Measurements from ENCODE around the gene BAX. TPM values are rescaled to one million over a fixed set of nuclear protein-coding genes. Genes with fewer than 3 reads are reported as not detected.

Gene BAX
- total RNA-seq, 1 donor from 2014 or later, result 25.6 TPM

- intact Hi-C loops (cut with DNase I), result no loop called here
- no peak for DNase-seq (ENCODE audit: low spot score)
These were observed 15.6 kb downstream of the BAX start for GRCh38 chr19:48970139-48970766.

DNA sequence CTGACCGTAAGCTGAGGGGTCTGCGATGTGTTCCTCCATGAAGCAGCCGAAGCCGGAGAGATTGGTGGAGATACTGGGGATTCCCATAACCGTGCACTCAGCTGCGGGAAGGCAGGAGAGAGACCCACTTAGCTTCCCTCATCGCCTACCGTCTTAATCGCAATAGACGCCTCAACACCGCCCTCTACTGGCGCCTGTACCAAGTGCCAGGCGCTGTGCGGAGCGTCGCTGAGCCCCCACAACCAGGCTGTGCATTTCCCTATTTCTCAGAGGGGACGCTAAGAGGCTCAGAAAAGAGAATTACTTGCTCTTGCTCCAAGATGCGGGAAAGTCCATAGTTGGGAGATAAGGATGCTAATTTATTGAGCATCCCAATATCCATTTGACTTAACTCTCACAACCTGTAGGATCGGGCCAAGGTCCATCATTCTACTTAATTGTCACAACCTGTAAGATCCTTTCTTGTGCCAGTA lies 16.3 kb downstream of the BAX start:
- intact Hi-C loops (cut with DNase I), result no loop called here
- DNase-seq (ENCODE audit: low spot score), result peak; percentile 89

DNA sequence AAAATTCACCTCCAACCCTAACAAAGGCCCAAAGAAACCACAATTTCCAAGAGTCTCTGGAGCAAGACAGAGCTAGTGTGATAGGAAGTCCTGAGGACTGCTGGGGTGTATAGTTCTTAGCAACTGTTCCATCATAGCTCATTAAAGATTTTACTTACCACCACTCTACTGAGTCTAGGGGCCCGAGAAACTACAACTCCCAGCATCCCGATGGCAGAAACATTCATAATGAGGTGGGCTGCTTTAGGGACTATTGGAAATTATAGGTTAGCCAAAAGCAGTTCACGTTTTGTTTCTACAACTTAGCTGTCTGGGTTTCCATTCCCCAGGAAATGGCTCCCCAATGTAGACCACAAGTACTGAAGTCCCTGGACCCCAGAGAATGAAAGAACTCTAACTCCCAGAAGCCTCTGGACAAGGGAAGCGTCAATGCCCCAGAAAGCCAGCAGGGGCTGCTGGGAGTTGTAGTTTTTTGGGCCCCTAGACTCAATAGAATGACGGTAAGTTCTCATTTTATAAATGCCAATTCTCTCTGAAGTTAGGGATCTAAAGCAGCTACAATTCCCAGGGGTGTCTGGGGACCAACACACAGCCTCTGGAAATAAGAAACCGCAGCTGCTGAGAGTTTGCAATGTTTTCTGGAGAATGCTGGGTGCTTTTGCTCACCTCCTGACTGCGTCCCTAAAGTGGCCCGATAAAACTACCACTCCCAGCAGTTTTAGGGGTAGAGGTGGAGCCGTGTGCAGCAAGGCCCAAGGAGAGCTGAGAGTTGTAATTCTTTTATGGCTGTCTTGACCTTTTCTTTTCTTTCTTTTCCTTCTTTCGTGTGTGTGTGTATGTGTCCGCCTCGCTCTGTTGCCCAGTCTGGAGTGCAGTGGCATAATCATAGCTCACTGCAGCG lies 21.5 kb downstream of the BAX start:
- DNase-seq (ENCODE audit: low spot score), result no peak
- intact Hi-C loops (cut with DNase I), result no loop called here

DNA sequence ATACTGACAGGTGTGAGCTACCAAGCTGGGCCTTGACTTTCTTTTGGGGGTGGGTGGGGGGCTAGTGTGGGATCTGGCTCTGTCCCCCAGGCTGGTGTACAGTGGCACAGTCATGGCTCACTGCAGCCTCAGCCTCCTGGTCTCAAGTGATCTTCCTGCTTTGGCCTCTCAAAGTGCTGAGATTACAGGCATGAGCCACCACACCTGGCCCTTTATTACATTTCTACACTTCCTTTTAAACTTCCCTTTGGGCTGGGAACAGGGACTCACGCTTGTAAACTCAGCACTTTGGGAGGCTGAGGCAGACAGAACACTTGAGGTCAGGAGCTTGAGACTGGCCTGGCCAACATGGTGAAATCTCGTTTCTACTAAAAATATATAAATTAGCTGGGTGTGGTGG lies 22.4 kb downstream of the BAX start:
- intact Hi-C loops (cut with DNase I), result no loop called here
- no peak for DNase-seq (ENCODE audit: low spot score)

GRCh38 chr19:48982280-48982679 lies 27.6 kb downstream of the BAX start:
- intact Hi-C loops (cut with DNase I), result no loop called here
- no peak for DNase-seq (ENCODE audit: low spot score)

DNA sequence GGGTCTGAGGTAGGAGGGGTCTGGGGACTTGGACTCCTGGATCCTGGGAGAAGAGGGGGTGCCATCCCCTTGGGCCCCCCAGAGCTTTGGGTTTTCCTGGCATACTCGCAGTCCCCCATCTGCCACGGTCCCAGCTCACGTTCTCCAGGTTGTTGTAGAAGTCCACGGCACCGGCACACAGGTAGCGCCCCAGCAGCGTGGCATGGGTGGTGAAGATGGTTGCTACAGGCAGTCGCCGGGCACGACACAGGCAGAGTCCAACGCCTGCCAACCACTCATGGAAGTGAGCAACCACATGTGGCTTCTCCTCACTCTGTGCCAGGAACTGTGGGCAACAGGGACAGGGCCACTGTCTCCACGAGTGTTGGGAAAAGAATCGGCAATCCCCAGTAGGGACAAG lies 31.0 kb downstream of the BAX start:
- DNase-seq (ENCODE audit: low spot score), result no peak
- intact Hi-C loops (cut with DNase I), result no loop called here

DNA sequence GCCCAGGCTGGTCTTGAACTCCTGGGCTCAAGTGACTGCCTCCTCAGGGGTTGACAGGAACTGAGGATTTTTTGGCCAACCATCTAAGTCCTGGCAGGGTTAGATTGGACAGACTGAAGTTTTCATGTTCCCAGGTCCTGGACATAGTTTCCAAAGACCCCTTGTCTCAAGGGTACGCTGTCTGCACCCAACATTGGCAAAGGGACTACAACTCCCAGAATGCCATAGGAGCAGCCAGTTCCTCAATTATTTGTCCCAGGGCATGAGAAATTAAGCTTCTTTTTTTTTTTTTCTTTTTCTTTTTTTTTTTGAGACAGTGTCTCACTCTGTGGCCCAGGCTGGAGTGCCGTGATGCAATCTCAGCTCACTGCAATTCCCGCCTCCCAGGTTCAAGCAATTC lies 31.5 kb downstream of the BAX start:
- no peak for DNase-seq (ENCODE audit: low spot score)
- intact Hi-C loops (cut with DNase I), result no loop called here

GRCh38 chr19:48987323-48987722 lies 32.6 kb downstream of the BAX start:
- intact Hi-C loops (cut with DNase I), result no loop called here
- DNase-seq (ENCODE audit: low spot score), result no peak

DNA sequence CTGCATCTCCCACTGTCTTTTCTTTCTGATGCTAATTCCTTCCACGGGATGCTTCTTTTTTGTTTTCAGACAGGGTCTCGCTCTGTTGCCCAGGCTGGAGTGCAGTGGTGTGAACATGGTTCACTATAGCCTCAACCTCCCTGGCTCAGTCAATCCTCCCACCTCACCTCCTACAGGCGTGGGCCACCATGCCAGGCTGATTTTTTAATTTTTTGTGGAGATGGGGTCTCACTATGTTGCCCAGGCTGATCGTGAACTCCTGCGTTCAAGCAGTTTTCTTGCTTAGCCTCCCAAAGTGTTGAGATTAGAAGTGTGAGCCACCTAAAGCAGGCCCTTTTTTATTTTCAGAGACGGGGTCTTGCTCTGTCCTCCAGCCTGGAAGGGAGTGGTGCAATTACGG lies 33.6 kb downstream of the BAX start:
- no peak for DNase-seq (ENCODE audit: low spot score)
- intact Hi-C loops (cut with DNase I), result no loop called here

GRCh38 chr19:48988860-48989259 lies 34.2 kb downstream of the BAX start:
- intact Hi-C loops (cut with DNase I), result no loop called here
- DNase-seq (ENCODE audit: low spot score), result no peak

- intact Hi-C loops (cut with DNase I), result loop anchor here (5.0 to 10.0 kb wide), 2 partner anchors 158 to 215 kb away; no protein-coding TSS in a partner anchor
- DNase-seq (ENCODE audit: low spot score), result no peak
These were observed 35.1 kb downstream of the BAX start for GRCh38 chr19:48989701-48990291.

DNA sequence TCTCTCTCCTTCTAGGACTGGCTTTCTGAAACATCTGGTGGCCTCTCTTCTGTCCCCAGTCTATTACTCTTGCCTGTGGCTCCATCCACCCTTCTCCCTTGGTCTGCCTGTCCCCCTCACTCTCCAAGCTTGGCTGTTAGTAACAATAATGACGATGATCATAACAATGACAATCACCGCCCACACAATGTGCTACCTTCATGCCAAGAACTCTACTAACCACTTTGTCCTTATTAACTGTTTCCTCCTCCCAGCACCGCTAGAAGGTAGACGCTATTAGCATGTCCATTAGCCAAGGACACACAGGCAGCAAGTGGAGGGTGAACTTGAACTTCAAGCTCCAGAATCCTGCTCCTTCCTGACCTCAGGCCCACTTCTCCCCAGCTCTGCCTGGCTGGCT lies 35.7 kb downstream of the BAX start:
- intact Hi-C loops (cut with DNase I), result loop anchor here (5.0 to 10.0 kb wide), 2 partner anchors 157 to 214 kb away; no protein-coding TSS in a partner anchor

GRCh38 chr19:48991011-48991609 lies 36.4 kb downstream of the BAX start:
- DNase-seq (ENCODE audit: low spot score), result no peak
- intact Hi-C loops (cut with DNase I), result loop anchor here (5.0 to 10.0 kb wide), 2 partner anchors 156 to 214 kb away; no protein-coding TSS in a partner anchor

More for the DNA sequence above, 35.7 kb downstream of the BAX start:
- no peak for DNase-seq (ENCODE audit: low spot score)

DNA sequence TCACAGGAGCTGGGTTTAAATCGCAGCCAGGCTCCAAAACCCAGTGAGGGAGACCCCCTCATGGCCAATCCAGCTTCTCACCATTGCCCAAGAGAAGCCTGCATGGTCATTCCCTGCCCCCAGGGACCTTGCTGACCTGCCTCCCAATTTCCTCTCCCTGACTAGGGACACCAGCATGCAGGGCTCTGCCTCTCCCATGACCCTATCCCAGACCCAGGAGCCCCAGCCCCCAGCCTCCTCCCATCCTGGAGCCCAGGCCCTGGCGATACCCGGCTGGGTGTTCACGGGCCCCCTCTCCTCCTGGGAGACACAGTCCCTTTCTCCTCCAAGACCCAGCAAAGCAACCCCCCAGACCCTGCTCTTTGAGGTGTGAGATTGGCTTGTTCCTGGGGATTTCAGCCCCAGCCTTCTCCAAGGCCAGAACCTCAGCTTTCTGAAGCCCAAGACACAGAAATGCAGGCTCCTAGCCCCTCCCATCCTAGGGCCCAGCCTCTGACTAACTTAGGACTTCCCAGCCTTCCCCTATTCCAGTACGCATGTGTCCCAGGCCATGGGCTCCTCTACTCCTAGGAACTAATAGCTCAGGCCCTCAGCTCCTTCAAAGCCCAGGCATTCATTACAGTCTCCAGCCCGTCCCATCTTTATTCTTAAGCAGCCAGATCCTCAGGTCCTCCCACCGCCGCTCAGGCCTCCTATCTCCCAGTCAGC lies 37.4 kb downstream of the BAX start:
- peak; percentile 85 for DNase-seq (ENCODE audit: low spot score)
- intact Hi-C loops (cut with DNase I), result loop anchor here (5.0 to 10.0 kb wide), 2 partner anchors 155 to 213 kb away; no protein-coding TSS in a partner anchor

DNA sequence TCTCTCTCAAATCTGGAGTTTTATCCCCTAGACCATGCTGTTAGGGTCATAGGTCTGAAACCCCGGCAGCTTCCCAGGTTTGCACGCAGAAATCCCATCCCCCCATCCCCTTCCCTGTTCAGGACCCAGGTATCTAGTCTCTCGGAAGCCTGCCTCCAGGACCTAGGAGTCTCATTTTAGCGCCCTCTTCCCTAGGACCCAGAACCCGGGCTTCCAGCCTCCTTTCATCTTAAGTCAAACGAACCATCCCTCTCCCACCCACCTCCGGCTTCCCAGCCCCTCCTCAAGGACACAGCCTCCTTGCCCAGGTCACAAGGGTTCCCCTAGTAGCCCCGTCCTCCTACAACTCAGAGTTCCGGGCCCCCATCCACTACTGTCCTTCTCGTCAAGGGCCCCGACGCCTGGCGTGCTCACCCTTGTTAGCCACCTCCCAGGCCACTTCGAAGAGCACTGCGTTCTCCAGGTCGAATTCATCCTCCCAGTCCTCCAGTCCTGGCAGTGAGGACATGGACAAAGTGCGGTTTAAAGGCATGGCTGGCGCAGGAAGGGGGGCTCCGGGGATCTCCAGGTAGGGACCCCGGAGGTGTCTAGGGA lies 38.0 kb downstream of the BAX start:
- no peak for DNase-seq (ENCODE audit: low spot score)
- intact Hi-C loops (cut with DNase I), result loop anchor here (5.0 to 10.0 kb wide), 2 partner anchors 155 to 212 kb away; no protein-coding TSS in a partner anchor

DNA sequence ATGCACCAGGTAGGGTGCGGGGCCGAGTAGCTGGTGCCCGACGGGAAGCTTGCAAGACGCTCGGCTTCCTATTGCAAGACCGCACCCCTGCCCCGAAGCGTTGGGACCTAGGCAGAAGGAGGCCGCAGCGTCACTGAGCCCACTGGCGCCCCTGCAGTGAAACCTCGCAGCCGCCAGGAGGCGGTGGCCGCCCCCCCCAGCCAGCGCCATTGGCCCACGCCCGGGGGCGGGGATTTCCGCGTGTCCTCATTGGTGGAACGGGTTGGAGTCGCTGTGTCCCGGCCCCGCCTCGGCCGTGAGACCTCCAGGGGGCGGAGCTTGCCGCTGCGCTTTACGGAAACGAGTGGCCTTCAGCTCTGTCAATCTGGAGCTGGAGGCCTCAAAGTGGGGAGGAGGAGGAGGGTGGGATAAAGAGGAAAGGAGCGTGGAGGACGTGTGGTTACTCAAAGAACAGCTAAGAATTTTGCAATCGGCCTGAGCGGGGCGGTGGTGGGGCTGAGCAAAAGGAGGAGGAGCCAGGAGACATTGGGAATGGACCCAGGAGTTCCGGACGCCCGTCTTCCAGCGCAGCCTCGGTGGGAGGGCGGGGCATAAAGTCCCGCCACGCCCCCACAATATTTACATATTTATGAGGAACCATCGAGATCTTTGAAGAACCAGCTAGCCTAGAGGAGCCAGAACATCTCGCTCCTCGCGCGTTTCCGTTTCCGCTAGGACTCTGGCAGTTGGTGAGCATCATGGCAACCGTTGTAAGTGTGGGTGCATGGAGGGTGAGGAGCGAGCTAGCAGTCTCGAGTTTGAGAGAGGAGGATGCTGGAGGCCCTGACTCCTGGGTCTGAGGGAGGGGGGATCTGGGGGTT lies 38.7 kb downstream of the BAX start, which contains the start of the genes GYS1 and RUVBL2:
Gene GYS1, minus strand, starts transcription at position 135 of the 860 bp plus-strand sequence. CDS start 197 bp downstream, outside the sequence.
Gene RUVBL2, plus strand, starts transcription at position 713 of the 860 bp plus-strand sequence. Its CDS starts 25 bp downstream, at position 738.
- intact Hi-C loops (cut with DNase I), result loop anchor here (5.0 to 10.0 kb wide), 2 partner anchors 154 to 211 kb away; no protein-coding TSS in a partner anchor
- DNase-seq (ENCODE audit: low spot score), result peak; percentile 100

DNA sequence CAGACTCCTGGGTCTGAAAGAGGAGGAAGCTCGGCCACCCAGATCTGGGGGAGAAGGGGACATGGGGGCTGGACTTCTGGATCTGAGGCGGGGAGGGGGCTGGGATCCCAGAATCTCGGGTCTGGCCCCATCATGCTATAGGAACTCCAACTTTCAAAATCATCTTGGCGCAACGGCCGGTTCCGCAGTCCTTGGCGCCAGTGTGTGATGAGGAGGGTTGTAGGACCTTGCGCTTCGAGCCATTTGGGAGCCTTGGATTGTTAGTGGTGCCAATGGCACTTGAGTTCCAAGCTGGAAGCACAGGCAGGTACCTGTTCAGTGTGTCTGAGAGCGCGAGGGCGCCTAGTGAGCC lies 39.3 kb downstream of the BAX start:
- no peak for DNase-seq (ENCODE audit: low spot score)
- intact Hi-C loops (cut with DNase I), result loop anchor here (5.0 to 10.0 kb wide), 2 partner anchors 153 to 211 kb away; no protein-coding TSS in a partner anchor
